ENCODE data around the gene GLT6D1.

GLT6D1 gene

GRCh38 chr9:135607401-135608293 lies 31.7 kb downstream of the GLT6D1 start:
- DNase-seq = no peak

- no peak for DNase-seq
Observed at GRCh38 chr9:135606885-135607259, 32.5 kb downstream of the GLT6D1 start.

GRCh38 chr9:135605238-135605781 lies 34.0 kb downstream of the GLT6D1 start:
- DNase-seq = no peak

- DNase-seq = no peak
Observed at GRCh38 chr9:135604437-135605237, 34.7 kb downstream of the GLT6D1 start.

- peak; percentile 21 for DNase-seq
Observed at GRCh38 chr9:135602789-135603481, 36.4 kb downstream of the GLT6D1 start.

- no peak for DNase-seq
Observed at GRCh38 chr9:135601988-135602387, 37.4 kb downstream of the GLT6D1 start.

- no peak for DNase-seq
Observed at GRCh38 chr9:135600296-135600817, 39.0 kb downstream of the GLT6D1 start.

GRCh38 chr9:135596211-135596610 lies 43.1 kb downstream of the GLT6D1 start:
- DNase-seq = no peak

GRCh38 chr9:135592625-135593024 lies 46.7 kb downstream of the GLT6D1 start:
- no peak for DNase-seq

- DNase-seq = no peak
Observed at GRCh38 chr9:135592331-135592590, 47.1 kb downstream of the GLT6D1 start.

GRCh38 chr9:135591506-135592330 lies 47.6 kb downstream of the GLT6D1 start:
- DNase-seq = no peak

GRCh38 chr9:135590486-135591079 lies 48.8 kb downstream of the GLT6D1 start:
- no peak for DNase-seq

- DNase-seq = no peak
Observed at GRCh38 chr9:135589596-135590485, 49.5 kb downstream of the GLT6D1 start.

GRCh38 chr9:135588886-135589595 lies 50.3 kb downstream of the GLT6D1 start:
- DNase-seq = no peak

- no peak for DNase-seq
Observed at GRCh38 chr9:135588371-135588770, 51.0 kb downstream of the GLT6D1 start.

- no peak for DNase-seq
Observed at GRCh38 chr9:135587658-135588057, 51.7 kb downstream of the GLT6D1 start.

- DNase-seq = no peak
Observed at GRCh38 chr9:135586601-135587109, 52.7 kb downstream of the GLT6D1 start.

- DNase-seq = no peak
Observed at GRCh38 chr9:135584934-135585333, 54.4 kb downstream of the GLT6D1 start.

- no peak for DNase-seq
Observed at GRCh38 chr9:135584371-135584770, 55.0 kb downstream of the GLT6D1 start.

GRCh38 chr9:135583688-135584011 lies 55.7 kb downstream of the GLT6D1 start:
- DNase-seq = no peak

Data from fibroblast of skin of back (primary cell).